ENCODE data around the gene CCDC12. TPM values are rescaled to one million over a fixed set of nuclear protein-coding genes. Genes with fewer than 3 reads are reported as not detected.

The CCDC12 gene
- total RNA-seq (2022; extraction: Qiagen RNA extraction) = 55.7 to 101 TPM (median 59.0 TPM) in 5 replicates

GRCh38 chr3:46976326-46977190 lies at the start of gene CCDC12:
Gene CCDC12, minus strand, starts transcription at chr3:46976745. Its CDS starts 13 bp downstream, at chr3:46976732.

GRCh38 chr3:46978985-46979944 lies 2.7 kb upstream of the CCDC12 start, which contains the start of gene NBEAL2:
Gene NBEAL2, plus strand, starts transcription at chr3:46979666. Its CDS starts 196 bp downstream, at chr3:46979862.

GRCh38 chr3:46877406-46878125 lies 99.0 kb downstream of the CCDC12 start, which contains the start of gene PTH1R:
Gene PTH1R, plus strand, starts transcription at chr3:46877721. Its CDS starts 5,839 bp downstream, at chr3:46883560.

Other genes with a start within 250 kb of the CCDC12 start
- gene MYL3, start 113.3 kb downstream of the CCDC12 start, total RNA-seq (2022; extraction: Qiagen RNA extraction) = not detected in 5 replicates
- gene PTH1R, start 99.0 kb downstream of the CCDC12 start, total RNA-seq (2022; extraction: Qiagen RNA extraction) = 1.1 to 1.8 TPM (median 1.4 TPM) in 5 replicates
- gene NBEAL2, start 2.9 kb upstream of the CCDC12 start, total RNA-seq (2022; extraction: Qiagen RNA extraction) = 53.0 to 93.2 TPM (median 64.3 TPM) in 5 replicates
- gene SETD2, start 187.4 kb upstream of the CCDC12 start, total RNA-seq (2022; extraction: Qiagen RNA extraction) = 16.3 to 22.9 TPM (median 18.8 TPM) in 5 replicates